Measurements from ENCODE around the gene BACH2.

The BACH2 gene

DNA sequence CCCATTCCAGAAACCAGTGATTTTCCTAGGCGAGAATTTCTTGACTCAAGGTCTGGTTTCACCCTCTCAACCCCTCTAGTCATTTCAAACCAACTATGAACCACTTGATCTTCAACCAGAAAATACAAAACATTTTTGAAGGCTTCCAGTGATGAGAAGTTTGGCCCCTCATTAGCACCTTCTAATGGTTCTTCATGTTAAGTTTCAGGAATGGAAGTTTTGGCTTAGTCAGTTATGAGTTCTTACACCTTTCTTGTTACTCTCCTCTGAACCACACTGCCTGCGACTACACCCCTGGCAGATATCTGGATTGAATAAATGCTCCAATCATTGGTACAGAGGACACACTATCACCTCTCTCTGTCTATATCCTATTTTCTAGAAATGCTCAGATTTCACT lies 335.2 kb downstream of the BACH2 start:
- H3K4me1 Mint-ChIP-seq: peaks cover 94% of the 10 kb centered on the region
- H3K27me3 Mint-ChIP-seq: no peaks in the 10 kb centered on the region
- H3K9me3 Mint-ChIP-seq: peaks cover 4% of the 10 kb centered on the region
- no peak for DNase-seq
- ATAC-seq: peak; percentile 35
- peak overlapping the region; percentile 84 for H3K27ac Mint-ChIP-seq
- peaks cover 74% of the 10 kb centered on the region for H3K36me3 Mint-ChIP-seq (ENCODE audit: low read depth)
- H3K4me3 Mint-ChIP-seq: no peak overlapping the region

GRCh38 chr6:89959883-89960282 lies 336.8 kb downstream of the BACH2 start:
- Mint-ChIP-seq H3K36me3 (ENCODE audit: low read depth) (peaks cover 82% of the 10 kb centered on the region), H3K4me3 (peak overlapping the region; percentile 30), H3K27ac (peak overlapping the region; percentile 75)

DNA sequence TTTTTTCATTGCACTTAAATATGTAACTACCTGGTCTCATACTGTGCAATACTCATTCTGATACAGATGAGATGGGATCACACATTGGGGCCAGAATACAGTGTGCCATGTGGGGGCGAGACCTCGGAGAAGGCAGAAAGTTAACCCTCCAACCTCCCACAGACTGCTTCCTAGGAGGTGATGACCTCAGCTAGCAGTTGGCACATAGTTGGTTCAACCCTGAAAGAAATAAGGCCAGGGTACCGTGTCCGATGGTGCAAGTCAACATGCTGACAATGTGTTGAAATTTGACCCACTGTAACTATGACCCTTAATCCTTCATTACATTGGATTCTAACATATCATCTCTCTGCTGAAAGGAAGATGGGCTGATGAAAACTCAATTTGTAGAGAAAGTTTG lies 340.5 kb downstream of the BACH2 start:
- peaks cover 93% of the 10 kb centered on the region for H3K4me1 Mint-ChIP-seq
- DNase-seq (peak; percentile 34), ATAC-seq (peak; percentile 31)
- H3K9me3 Mint-ChIP-seq: no peaks in the 10 kb centered on the region
- H3K27me3 Mint-ChIP-seq: no peaks in the 10 kb centered on the region
- H3K4me3 Mint-ChIP-seq: no peak overlapping the region
- peak overlapping the region; percentile 94 for H3K27ac Mint-ChIP-seq
- H3K36me3 Mint-ChIP-seq (ENCODE audit: low read depth): peaks cover 78% of the 10 kb centered on the region

More at GRCh38 chr6:89959883-89960282, 336.8 kb downstream of the BACH2 start:
- Mint-ChIP-seq H3K27me3 (no peaks in the 10 kb centered on the region), H3K4me1 (peaks cover 94% of the 10 kb centered on the region), H3K9me3 (no peaks in the 10 kb centered on the region)
- DNase-seq: no peak
- no peak for ATAC-seq

GRCh38 chr6:89955364-89955763 lies 341.3 kb downstream of the BACH2 start:
- Mint-ChIP-seq H3K4me3 (no peak overlapping the region), H3K27me3 (no peaks in the 10 kb centered on the region), H3K36me3 (ENCODE audit: low read depth) (peaks cover 73% of the 10 kb centered on the region), H3K4me1 (peaks cover 87% of the 10 kb centered on the region), H3K9me3 (no peaks in the 10 kb centered on the region), H3K27ac (peak overlapping the region; percentile 94)
- ATAC-seq: no peak
- DNase-seq: no peak

DNA sequence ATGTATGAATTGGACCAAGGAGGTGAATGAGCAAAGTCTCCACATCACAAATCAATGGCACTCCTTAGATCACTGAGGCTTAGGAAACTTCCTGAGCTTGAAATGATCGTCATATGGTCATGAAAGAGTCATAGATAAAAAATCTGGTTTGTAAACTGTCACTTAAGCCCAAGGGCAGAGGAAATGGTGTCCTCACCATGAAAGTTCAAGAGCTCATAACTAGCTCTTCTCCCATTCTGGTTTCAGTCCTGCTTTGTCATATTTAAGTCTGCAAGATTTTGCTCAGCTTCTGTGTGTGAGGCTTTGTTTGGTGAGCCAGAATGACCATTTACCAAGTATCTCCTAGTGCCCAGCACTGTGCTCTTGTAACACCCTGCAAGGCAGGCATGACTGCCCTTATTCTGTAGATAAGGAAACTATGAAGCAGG lies 341.9 kb downstream of the BACH2 start:
- no peak overlapping the region for H3K4me3 Mint-ChIP-seq
- H3K27ac Mint-ChIP-seq: peak overlapping the region; percentile 94
- H3K36me3 Mint-ChIP-seq (ENCODE audit: low read depth): peaks cover 73% of the 10 kb centered on the region
- H3K9me3 Mint-ChIP-seq: no peaks in the 10 kb centered on the region
- no peaks in the 10 kb centered on the region for H3K27me3 Mint-ChIP-seq
- peak; percentile 48 for ATAC-seq
- peaks cover 86% of the 10 kb centered on the region for H3K4me1 Mint-ChIP-seq
- no peak for DNase-seq

DNA sequence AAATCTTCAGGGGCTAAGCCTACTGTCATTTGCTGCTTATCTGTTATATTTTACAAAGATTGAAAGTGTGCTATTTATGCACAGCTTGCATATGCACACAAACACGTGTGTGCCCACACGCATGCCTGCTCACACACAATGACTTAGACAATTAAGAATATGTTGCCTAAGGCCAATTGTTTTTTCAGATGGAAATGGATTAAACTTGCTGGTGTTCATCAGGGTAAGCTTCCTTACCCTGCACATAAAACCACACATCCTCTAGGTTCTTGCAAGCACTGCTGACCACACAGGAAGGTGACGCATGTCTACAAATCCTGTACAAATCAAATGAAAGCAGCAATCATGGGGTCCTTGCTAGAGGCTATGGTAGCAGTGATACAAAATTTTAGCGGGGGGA lies 344.0 kb downstream of the BACH2 start:
- Mint-ChIP-seq H3K27ac (peak overlapping the region; percentile 85), H3K9me3 (no peaks in the 10 kb centered on the region), H3K4me1 (peaks cover 78% of the 10 kb centered on the region), H3K27me3 (no peaks in the 10 kb centered on the region), H3K36me3 (ENCODE audit: low read depth) (peaks cover 71% of the 10 kb centered on the region), H3K4me3 (peak overlapping the region; percentile 12)
- peak; percentile 48 for DNase-seq
- peak; percentile 87 for ATAC-seq

- peaks cover 78% of the 10 kb centered on the region for H3K4me1 Mint-ChIP-seq
- H3K27ac Mint-ChIP-seq: peak overlapping the region; percentile 85
- no peak for DNase-seq
- no peaks in the 10 kb centered on the region for H3K9me3 Mint-ChIP-seq
- ATAC-seq: no peak
- H3K27me3 Mint-ChIP-seq: no peaks in the 10 kb centered on the region
- peaks cover 73% of the 10 kb centered on the region for H3K36me3 Mint-ChIP-seq (ENCODE audit: low read depth)
- peak overlapping the region; percentile 8 for H3K4me3 Mint-ChIP-seq
Measured at GRCh38 chr6:89952105-89952671, 344.5 kb downstream of the BACH2 start.

- H3K27me3 Mint-ChIP-seq: no peaks in the 10 kb centered on the region
- H3K4me3 Mint-ChIP-seq: no peak overlapping the region
- H3K4me1 Mint-ChIP-seq: peaks cover 78% of the 10 kb centered on the region
- H3K36me3 Mint-ChIP-seq (ENCODE audit: low read depth): peaks cover 76% of the 10 kb centered on the region
- no peak for ATAC-seq
- no peaks in the 10 kb centered on the region for H3K9me3 Mint-ChIP-seq
- no peak for DNase-seq
- peak overlapping the region; percentile 85 for H3K27ac Mint-ChIP-seq
Measured at GRCh38 chr6:89951574-89952104, 345.0 kb downstream of the BACH2 start.

- peak overlapping the region; percentile 85 for H3K27ac Mint-ChIP-seq
- no peak for DNase-seq
Measured at GRCh38 chr6:89950879-89951391, 345.7 kb downstream of the BACH2 start.

DNA sequence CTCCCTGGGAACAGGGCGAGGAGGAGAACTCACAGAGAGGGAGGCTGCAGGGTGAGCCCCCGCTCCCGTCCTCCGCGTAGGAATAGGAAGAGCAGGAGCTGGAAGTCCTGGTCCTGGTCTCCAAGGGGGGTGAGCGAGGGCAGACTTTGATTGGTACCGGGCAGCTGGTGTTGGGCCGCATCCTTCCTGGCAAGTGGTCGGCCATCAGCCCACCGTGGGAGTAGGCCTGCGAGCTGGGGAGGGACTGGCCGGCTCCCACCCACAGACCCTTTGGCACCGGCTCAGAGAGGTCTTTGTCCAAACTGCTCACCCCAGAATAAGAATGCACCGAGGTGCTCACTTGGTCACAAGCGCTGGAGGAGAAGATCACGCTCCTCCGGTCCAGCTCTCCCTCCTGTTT lies 346.2 kb downstream of the BACH2 start:
- Mint-ChIP-seq H3K9me3 (no peaks in the 10 kb centered on the region), H3K27me3 (no peaks in the 10 kb centered on the region), H3K4me3 (no peak overlapping the region), H3K27ac (peak overlapping the region; percentile 66), H3K4me1 (peaks cover 78% of the 10 kb centered on the region), H3K36me3 (ENCODE audit: low read depth) (peaks cover 76% of the 10 kb centered on the region)
- DNase-seq (no peak), ATAC-seq (no peak)

More at GRCh38 chr6:89950879-89951391, 345.7 kb downstream of the BACH2 start:
- Mint-ChIP-seq H3K4me1 (peaks cover 78% of the 10 kb centered on the region), H3K4me3 (no peak overlapping the region), H3K9me3 (no peaks in the 10 kb centered on the region), H3K36me3 (ENCODE audit: low read depth) (peaks cover 76% of the 10 kb centered on the region), H3K27me3 (no peaks in the 10 kb centered on the region)
- ATAC-seq: no peak

DNA sequence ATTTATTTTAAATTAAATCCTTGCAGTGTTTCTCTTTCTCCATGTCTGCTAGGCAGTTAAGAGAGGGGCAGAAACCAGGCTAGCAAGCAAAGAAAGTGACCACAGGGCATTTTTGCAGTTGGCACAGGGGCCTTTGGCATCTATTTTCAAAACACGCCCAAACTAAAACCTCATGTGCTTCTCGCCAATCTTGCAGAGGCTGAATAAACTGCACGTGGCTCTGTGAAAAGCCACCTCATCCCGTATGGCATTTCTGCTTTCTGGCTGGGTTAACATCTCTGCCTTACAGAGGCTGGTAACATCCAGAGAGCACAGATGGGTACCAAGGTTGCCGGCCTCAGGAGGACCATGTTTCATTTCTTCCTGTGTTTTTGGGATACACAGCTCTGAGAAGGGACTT lies 347.8 kb downstream of the BACH2 start:
- no peak for DNase-seq
- Mint-ChIP-seq H3K27ac (peak overlapping the region; percentile 66), H3K9me3 (no peaks in the 10 kb centered on the region), H3K4me3 (no peak overlapping the region), H3K36me3 (ENCODE audit: low read depth) (peaks cover 80% of the 10 kb centered on the region), H3K4me1 (peaks cover 79% of the 10 kb centered on the region), H3K27me3 (no peaks in the 10 kb centered on the region)
- ATAC-seq: no peak

DNA sequence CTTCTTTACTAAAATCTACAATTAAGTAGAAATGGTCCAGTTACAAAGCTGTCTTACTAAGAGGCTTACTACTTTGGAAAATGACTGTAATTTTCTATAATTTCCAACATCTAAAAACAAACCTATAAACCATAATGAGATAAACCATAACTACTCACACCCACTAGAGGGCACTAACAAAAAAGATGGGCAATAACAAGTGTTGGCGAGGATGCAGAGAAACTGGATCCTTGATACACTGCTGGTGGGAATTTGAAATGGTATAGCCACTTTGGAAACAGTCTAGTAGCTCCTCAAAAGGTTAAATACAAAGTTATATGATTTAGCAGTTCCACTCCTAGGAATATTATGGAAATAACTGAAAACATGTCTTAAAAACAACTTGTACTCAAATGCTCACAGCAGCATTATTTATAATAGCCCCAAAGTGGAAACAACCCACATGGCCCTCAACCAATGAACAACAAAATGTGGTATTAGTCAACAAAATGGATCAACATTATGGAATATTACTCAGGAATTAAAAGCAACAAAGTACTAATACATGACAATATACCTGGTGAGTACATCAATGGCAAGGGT lies 351.7 kb downstream of the BACH2 start:
- peak overlapping the region; percentile 78 for H3K27ac Mint-ChIP-seq
- H3K4me1 Mint-ChIP-seq: peaks cover 73% of the 10 kb centered on the region
- no peak for DNase-seq
- H3K36me3 Mint-ChIP-seq (ENCODE audit: low read depth): peaks cover 75% of the 10 kb centered on the region
- peak; percentile 40 for ATAC-seq
- H3K27me3 Mint-ChIP-seq: no peaks in the 10 kb centered on the region
- H3K4me3 Mint-ChIP-seq: no peak overlapping the region
- H3K9me3 Mint-ChIP-seq: no peaks in the 10 kb centered on the region

- H3K36me3 Mint-ChIP-seq (ENCODE audit: low read depth): peaks cover 72% of the 10 kb centered on the region
- H3K27ac Mint-ChIP-seq: peak overlapping the region; percentile 78
- H3K4me3 Mint-ChIP-seq: no peak overlapping the region
- no peaks in the 10 kb centered on the region for H3K9me3 Mint-ChIP-seq
- H3K27me3 Mint-ChIP-seq: no peaks in the 10 kb centered on the region
- no peak for ATAC-seq
- H3K4me1 Mint-ChIP-seq: peaks cover 69% of the 10 kb centered on the region
- no peak for DNase-seq
Measured at GRCh38 chr6:89944181-89944755, 352.4 kb downstream of the BACH2 start.

DNA sequence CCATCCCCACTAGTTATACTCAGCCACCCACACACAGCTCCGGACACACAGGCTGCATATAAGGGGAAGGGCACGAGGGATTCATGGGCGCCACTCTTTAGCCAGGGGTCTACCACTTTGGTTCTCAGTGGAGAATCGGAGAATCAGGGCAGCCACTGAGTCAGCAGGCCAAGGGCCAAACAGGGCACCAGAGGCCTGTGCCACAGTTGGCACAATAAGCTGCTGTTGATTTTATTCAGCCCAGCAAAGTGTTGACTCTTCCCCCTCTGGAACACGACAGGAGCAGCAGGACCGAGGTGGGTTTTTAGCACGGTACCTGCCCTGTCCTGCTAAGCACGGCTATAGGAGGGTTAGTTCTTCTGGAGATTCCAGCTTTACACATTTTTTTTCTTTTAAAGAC lies 354.0 kb downstream of the BACH2 start:
- H3K27me3 Mint-ChIP-seq: no peaks in the 10 kb centered on the region
- no peaks in the 10 kb centered on the region for H3K9me3 Mint-ChIP-seq
- no peak for DNase-seq
- peaks cover 81% of the 10 kb centered on the region for H3K36me3 Mint-ChIP-seq (ENCODE audit: low read depth)
- no peak overlapping the region for H3K4me3 Mint-ChIP-seq
- H3K4me1 Mint-ChIP-seq: peaks cover 69% of the 10 kb centered on the region
- peak overlapping the region; percentile 83 for H3K27ac Mint-ChIP-seq
- ATAC-seq: no peak

Data from activated naive CD8-positive, alpha-beta T cell treated with anti-CD3 and anti-CD28 coated beads, Interleukin-2, amount 50 U/mL, for 24 hours (primary cell).